HepG2 (cell line): ENCODE measurements around the gene BUB1B. TPM values are rescaled to one million over a fixed set of nuclear protein-coding genes. Genes with fewer than 3 reads are reported as not detected.

Experiments
- ATAC-seq: fragments of 200-7000 bp; cut with Tn5 transposase; 3 replicates; pipeline ENCODE4 v1.9.1; 2020; ENCODE audit warnings: mild to moderate bottlenecking, moderate library complexity
- BruUV-seq: library from RNA; stranded (reverse); fragments of 400-500 nt; replicated peaks from 2 replicates; lab custom pipeline; 2021; lab: Mats Ljungman, UMichigan
- CTCF ChIA-PET: fragments of 300-600 bp; formaldehyde crosslinking; extraction: SDS; loops from one replicate; lab custom pipeline; 2021; ENCODE audit warnings: low total read pairs, inconsistent platforms, low intra/inter-chr PET ratio; lab: Yijun Ruan, JAX
- POLR2A ChIA-PET: fragments of 350-600 bp; sonication (Branson Sonifier 250); formaldehyde crosslinking; loops from one replicate; lab custom pipeline; 2020; ENCODE audit warnings: antibody characterized with exemption, inconsistent platforms; lab: Yijun Ruan, JAX
- DNase-seq: peaks from one replicate; pipeline ENCODE4 v3.0.0-alpha.2; 2015; ENCODE audit warnings: low spot score
- FAIRE-seq: peaks from 3 replicates; lab custom pipeline; 2011; peaks lifted over from hg19 to GRCh38; lab: Jason Lieb, UNC
- H2AFZ ChIP-seq: one replicate; pipeline ENCODE4 v1.6.1; 2011; ENCODE audit warnings: low read length, inconsistent platforms
- H3K27ac ChIP-seq: fragments of 300-600 bp; 3 replicates; pipeline ENCODE4 v1.8.0; 2011; ENCODE audit warnings: mixed run types, mild to moderate bottlenecking, mixed read lengths, low read length, inconsistent platforms; ENCODE audit not compliant: insufficient read depth; ENCODE audit errors: extremely low read length
- H3K27me3 ChIP-seq, 2 experiments: fragments of 200-600 bp in 1 of 2; 2 replicates in 1 of 2; 3 replicates in 1 of 2; pipeline versions ENCODE4 v1.6.0 to v1.8.0; 2011; ENCODE audit warnings: low read length in 2 of 2, mild to moderate bottlenecking in 2 of 2, moderate library complexity in 2 of 2, inconsistent platforms in 1 of 2; ENCODE audit not compliant: insufficient read depth in 2 of 2, control insufficient read depth in 1 of 2
- H3K36me3 ChIP-seq, 2 experiments: fragments of 200-600 bp in 1 of 2; replicated peaks in 1 of 2; 2 replicates in 1 of 2; 3 replicates in 1 of 2; pipeline versions ENCODE4 v1.5.1 to v1.8.0; 2011; ENCODE audit warnings: low read length in 2 of 2, inconsistent platforms in 1 of 2; ENCODE audit not compliant: insufficient read depth in 2 of 2, control insufficient read depth in 1 of 2
- H3K4me1 ChIP-seq: 2 replicates; pipeline ENCODE4 v1.5.1; 2012; ENCODE audit warnings: low read length, inconsistent platforms; ENCODE audit not compliant: insufficient read depth
- H3K4me2 ChIP-seq: 2 replicates; pipeline ENCODE4 v1.6.0; 2011; ENCODE audit warnings: low read depth, low read length, inconsistent platforms
- H3K4me3 ChIP-seq, 3 experiments: fragments of 200-600 bp in 1 of 3; sonication (generic), shearing (Covaris generic) in 1 of 3; replicated peaks in 1 of 3; 2 replicates each; pipeline ENCODE4 v1.5.1; 2011 to 2016; ENCODE audit warnings: low read length in 3 of 3, inconsistent platforms in 2 of 3, low read depth in 2 of 3, mild to moderate bottlenecking in 2 of 3, control low read depth in 1 of 3, mixed read lengths in 1 of 3; ENCODE audit not compliant: insufficient read depth in 1 of 3
- H3K79me2 ChIP-seq: one replicate; pipeline ENCODE4 v1.6.1; 2011; ENCODE audit warnings: low read length, inconsistent platforms; ENCODE audit not compliant: insufficient read depth
- H3K9ac ChIP-seq: 2 replicates; pipeline ENCODE4 v1.6.0; 2011; ENCODE audit warnings: mild to moderate bottlenecking, low read depth, low read length, inconsistent platforms; ENCODE audit not compliant: insufficient read depth
- H3K9me3 ChIP-seq: 2 replicates; pipeline ENCODE4 v1.5.1; 2012; ENCODE audit warnings: mild to moderate bottlenecking, low read length
- H4K20me1 ChIP-seq: 2 replicates; pipeline ENCODE4 v1.6.0; 2011; ENCODE audit warnings: inconsistent platforms, mild to moderate bottlenecking, low read length, moderate library complexity; ENCODE audit not compliant: insufficient read depth
- CREM ChIP-seq, 2 experiments: sonication (generic) in 1 of 2; formaldehyde crosslinking in 1 of 2; IDR thresholded peaks; 2 replicates each; pipeline versions ENCODE4 v1.4.0 to v1.6.1; 2016 to 2020; ENCODE audit warnings: antibody characterized with exemption in 1 of 2, mild to moderate bottlenecking in 1 of 2, missing genetic modification reagents in 1 of 2
- DPF2 ChIP-seq: sonication (generic); formaldehyde crosslinking; IDR thresholded peaks from 2 replicates; pipeline ENCODE4 v1.4.0; 2020; ENCODE audit warnings: mild to moderate bottlenecking, low read depth, missing genetic modification reagents, borderline replicate concordance
- MED8 ChIP-seq: sonication (generic); formaldehyde crosslinking; IDR thresholded peaks from 2 replicates; pipeline ENCODE4 v1.8.1; 2023; ENCODE audit warnings: mild to moderate bottlenecking, missing genetic modification reagents; ENCODE audit not compliant: insufficient replicate concordance
- PAWR ChIP-seq: sonication (generic); formaldehyde crosslinking; IDR thresholded peaks from 2 replicates; pipeline ENCODE4 v1.4.0; 2020; ENCODE audit warnings: missing genetic modification reagents, mild to moderate bottlenecking, borderline replicate concordance
- ZMYM2 ChIP-seq: sonication (generic); formaldehyde crosslinking; IDR thresholded peaks from 2 replicates; pipeline ENCODE4 v1.8.0; 2022; ENCODE audit warnings: mild to moderate bottlenecking, missing genetic modification reagents
- ZNF331 ChIP-seq: sonication (generic); formaldehyde crosslinking; IDR thresholded peaks from 2 replicates; pipeline ENCODE4 v1.4.0; 2020; ENCODE audit warnings: missing genetic modification reagents
- ZNF777 ChIP-seq: sonication (generic); formaldehyde crosslinking; IDR thresholded peaks from 2 replicates; pipeline ENCODE4 v1.4.0; 2020; ENCODE audit warnings: missing genetic modification reagents
- ZSCAN25 ChIP-seq: sonication (generic); formaldehyde crosslinking; IDR thresholded peaks from 2 replicates; pipeline ENCODE4 v1.8.0; 2022; ENCODE audit warnings: mild to moderate bottlenecking, missing genetic modification reagents
- WGBS: methylation state at CpG from one replicate; pipeline ENCODE4 v1.1.6; 2017; ENCODE audit warnings: low lambda C conversion rate; 5-methylcytosine and 5-hydroxymethylcytosine counted together
- in situ Hi-C: cut with HindIII; loops from 2 replicates; pipeline ENCODE4 v1.10.0; 2017; ENCODE audit warnings: low pct_unique_long_range_greater_than_20kb; ENCODE audit not compliant: extremely low pct_ligation_motif_present
- intact Hi-C: fragments of 100-400 bp; cut with micrococcal nuclease; formaldehyde crosslinking; loops from one replicate; pipeline ENCODE4 v1.10.0; 2022; ENCODE audit not compliant: unreplicated experiment
- polyA plus RNA-seq, 8 experiments: library from polyadenylated mRNA; depleted of rRNA in 3 of 8; stranded (reverse) in 7 of 8; unstranded in 1 of 8; fragments of >200 nt; fragmentation: Illumina TruSeq in 4 of 8; extraction: Trizol in 4 of 8; gene quantifications; 2 replicates each; pipeline versions ENCODE4 v1.2.1 to v1.2.3, GENCODE V29; 2011 to 2016; ENCODE audit warnings: low read depth in 4 of 8, missing spikeins in 1 of 8, mixed read lengths in 1 of 8; ENCODE audit not compliant: insufficient read depth in 1 of 8
- total RNA-seq, 5 experiments: library from RNA; depleted of rRNA; stranded (reverse); fragments of >200 nt; fragmentation: Illumina TruSeq; extraction: Trizol; gene quantifications; 2 replicates each; pipeline ENCODE4 v1.2.3, GENCODE V29; 2016; ENCODE audit warnings: low read depth in 1 of 5
- TF ChIP-seq, protein P1 (sequence below), 2 experiments: sonication (generic) in 1 of 2; formaldehyde crosslinking in 1 of 2; IDR thresholded peaks; 2 replicates each; pipeline versions ENCODE4 v1.4.0 to v1.6.1; 2016 to 2020; ENCODE audit warnings: borderline replicate concordance in 1 of 2, low read depth in 1 of 2, mild to moderate bottlenecking in 1 of 2, missing genetic modification reagents in 1 of 2
- TF ChIP-seq, protein P2 (sequence below): sonication (generic); formaldehyde crosslinking; IDR thresholded peaks from 2 replicates; pipeline ENCODE4 v1.5.0; 2020; ENCODE audit warnings: mild to moderate bottlenecking, missing genetic modification reagents
- TF ChIP-seq, protein P3 (sequence below): sonication (generic); formaldehyde crosslinking; IDR thresholded peaks from 2 replicates; pipeline ENCODE4 v1.8.0; 2022; ENCODE audit warnings: mild to moderate bottlenecking, missing genetic modification reagents, moderate library complexity

Gene BUB1B
- total and polyA plus RNA-seq, 2 of the 13 experiments (the other 11 are each of a cell fraction or from before 2014, with no cell fraction given): 26.2 to 63.5 TPM

DNA sequence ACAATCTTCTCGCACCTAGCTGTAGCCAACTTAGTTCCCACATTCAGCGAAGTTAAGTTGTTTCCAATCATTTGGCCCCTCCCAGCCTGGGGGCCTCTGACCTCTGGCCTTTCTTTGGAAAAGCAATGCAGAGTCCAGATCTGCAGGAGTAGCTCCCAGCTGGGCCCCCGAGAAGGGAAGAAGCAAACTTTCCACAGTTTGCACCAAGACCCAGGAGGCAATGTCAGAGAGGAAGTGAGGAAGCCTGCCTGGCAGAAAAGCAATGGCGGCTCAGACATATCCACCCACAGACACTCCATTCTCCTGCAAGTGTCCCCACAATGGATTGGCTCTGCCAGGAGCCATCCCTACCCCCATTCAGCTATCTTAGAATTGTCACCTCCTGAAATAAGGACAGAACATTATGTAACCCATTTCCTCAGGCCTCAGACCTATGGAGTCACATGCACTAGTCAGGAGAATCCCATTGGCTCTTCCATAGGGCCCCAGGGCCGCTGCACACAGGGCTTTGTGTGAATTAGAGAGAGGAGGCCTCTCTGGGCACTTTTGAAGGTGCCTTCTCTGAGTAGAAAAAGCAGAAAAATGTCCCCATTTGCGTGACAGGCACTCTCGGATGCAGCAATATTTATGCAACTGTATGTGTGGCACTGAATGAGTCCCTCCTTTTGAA, 3.0 kb upstream of the BUB1B start (continued):
- TF ChIP-seq DPF2: no peak
- TF ChIP-seq, protein P1, sequence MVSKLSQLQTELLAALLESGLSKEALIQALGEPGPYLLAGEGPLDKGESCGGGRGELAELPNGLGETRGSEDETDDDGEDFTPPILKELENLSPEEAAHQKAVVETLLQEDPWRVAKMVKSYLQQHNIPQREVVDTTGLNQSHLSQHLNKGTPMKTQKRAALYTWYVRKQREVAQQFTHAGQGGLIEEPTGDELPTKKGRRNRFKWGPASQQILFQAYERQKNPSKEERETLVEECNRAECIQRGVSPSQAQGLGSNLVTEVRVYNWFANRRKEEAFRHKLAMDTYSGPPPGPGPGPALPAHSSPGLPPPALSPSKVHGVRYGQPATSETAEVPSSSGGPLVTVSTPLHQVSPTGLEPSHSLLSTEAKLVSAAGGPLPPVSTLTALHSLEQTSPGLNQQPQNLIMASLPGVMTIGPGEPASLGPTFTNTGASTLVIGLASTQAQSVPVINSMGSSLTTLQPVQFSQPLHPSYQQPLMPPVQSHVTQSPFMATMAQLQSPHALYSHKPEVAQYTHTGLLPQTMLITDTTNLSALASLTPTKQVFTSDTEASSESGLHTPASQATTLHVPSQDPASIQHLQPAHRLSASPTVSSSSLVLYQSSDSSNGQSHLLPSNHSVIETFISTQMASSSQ (IDR thresholded peaks at IDR 0.05; ENCODE audit: low read depth): no peak
- TF ChIP-seq, protein P1 (CRISPR knock-in tag; IDR thresholded peaks at IDR 0.05; ENCODE audit: borderline replicate concordance): no peak
- no peak for TF ChIP-seq PAWR
- TF ChIP-seq MED8: no peak

DNA sequence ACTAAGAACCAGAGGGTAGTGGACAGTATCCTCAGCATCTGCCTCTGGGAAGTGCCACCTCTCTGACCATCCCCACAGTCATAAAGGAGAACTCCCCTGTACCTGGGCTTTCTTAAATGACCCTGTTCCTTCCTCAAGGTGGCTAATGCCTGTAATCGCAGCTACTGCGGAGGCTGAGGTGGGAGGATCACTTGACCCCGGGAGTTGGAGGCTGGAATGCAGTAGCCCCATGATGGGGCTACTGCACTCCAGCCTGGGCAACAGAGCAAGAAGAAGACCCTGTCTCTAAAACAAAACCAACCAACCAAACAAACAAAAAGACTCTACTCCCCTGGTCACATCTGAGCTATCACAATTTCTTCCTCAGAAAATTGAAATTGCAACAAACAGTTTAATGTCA, 848 bp upstream of the BUB1B start:
- CTCF ChIA-PET: no interaction called here
- in situ Hi-C loops: loop anchor here (10.0 kb wide), 1 partner anchor 115 kb away; no protein-coding TSS in a partner anchor
- Histone ChIP-seq H3K4me3 (peak overlapping the region; percentile 77 to 98 (median 91); a peak in 4 of 6 replicates), H3K4me1 (peaks cover 58% of the 10 kb centered on the region), H3K27me3 (no peaks in the 10 kb centered on the region; a peak in 2 of 5 replicates), H3K4me2 (peak overlapping the region; percentile 89), H3K79me2 (peaks cover 40% of the 10 kb centered on the region), H3K9me3 (no peaks in the 10 kb centered on the region), H3K27ac (no peak overlapping the region), H2AFZ (peak overlapping the region; percentile 95), H4K20me1 (no peaks in the 10 kb centered on the region), H3K9ac (peak overlapping the region; percentile 83; the same call in 1 of the 2 replicates)
- DNase-seq: no peak
- ATAC-seq: no peak
- 90% methylated on average over 2 of the region's 3 CpGs for WGBS
- FAIRE-seq: no peak
- intact Hi-C loops: loop anchor here (2.0 to 5.0 kb wide), 3 partner anchors 51 to 113 kb away; partner anchors contain the start of gene BMF
- no TSS peak for BruUV-seq
- POLR2A ChIA-PET: interaction anchor here (4.0 kb wide), 1 partner anchor 52 kb away, joined by 25 read pairs; the partner anchor contains the start of gene BMF
- TF ChIP-seq ZMYM2 (CRISPR knock-in tag): no peak
- no peak for TF ChIP-seq ZSCAN25 (CRISPR knock-in tag)
- TF ChIP-seq CREM (IDR thresholded peaks at IDR 0.05): no peak
- TF ChIP-seq CREM (CRISPR knock-in tag; IDR thresholded peaks at IDR 0.05): no peak
- no peak for TF ChIP-seq ZNF777 (CRISPR knock-in tag)
- TF ChIP-seq, protein P2, sequence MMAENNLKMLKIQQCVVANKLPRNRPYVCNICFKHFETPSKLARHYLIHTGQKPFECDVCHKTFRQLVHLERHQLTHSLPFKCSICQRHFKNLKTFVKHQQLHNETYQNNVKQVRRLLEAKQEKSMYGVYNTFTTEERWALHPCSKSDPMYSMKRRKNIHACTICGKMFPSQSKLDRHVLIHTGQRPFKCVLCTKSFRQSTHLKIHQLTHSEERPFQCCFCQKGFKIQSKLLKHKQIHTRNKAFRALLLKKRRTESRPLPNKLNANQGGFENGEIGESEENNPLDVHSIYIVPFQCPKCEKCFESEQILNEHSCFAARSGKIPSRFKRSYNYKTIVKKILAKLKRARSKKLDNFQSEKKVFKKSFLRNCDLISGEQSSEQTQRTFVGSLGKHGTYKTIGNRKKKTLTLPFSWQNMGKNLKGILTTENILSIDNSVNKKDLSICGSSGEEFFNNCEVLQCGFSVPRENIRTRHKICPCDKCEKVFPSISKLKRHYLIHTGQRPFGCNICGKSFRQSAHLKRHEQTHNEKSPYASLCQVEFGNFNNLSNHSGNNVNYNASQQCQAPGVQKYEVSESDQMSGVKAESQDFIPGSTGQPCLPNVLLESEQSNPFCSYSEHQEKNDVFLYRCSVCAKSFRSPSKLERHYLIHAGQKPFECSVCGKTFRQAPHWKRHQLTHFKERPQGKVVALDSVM (CRISPR knock-in tag): peak; percentile 59
- TF ChIP-seq, protein P3, sequence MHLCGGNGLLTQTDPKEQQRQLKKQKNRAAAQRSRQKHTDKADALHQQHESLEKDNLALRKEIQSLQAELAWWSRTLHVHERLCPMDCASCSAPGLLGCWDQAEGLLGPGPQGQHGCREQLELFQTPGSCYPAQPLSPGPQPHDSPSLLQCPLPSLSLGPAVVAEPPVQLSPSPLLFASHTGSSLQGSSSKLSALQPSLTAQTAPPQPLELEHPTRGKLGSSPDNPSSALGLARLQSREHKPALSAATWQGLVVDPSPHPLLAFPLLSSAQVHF (CRISPR knock-in tag): no peak
- no peak for TF ChIP-seq ZNF331 (CRISPR knock-in tag)
- TF ChIP-seq, all 625 proteins: peak for 1
- H3K36me3 ChIP-seq: peaks cover under 1 to 6% of the 10 kb centered on the region in 2 experiments; a peak in 4 of 5 replicates
